GM21447 (cell line): Measurements from ENCODE around the gene XXYLT1.
"Not testable (repeated sequence)": the region's sequence is repeated elsewhere in the genome, so short reads cannot be mapped to it uniquely, and the experiment has no call there.

Experiments used
- ATAC-seq: cut with Tn5 transposase; IDR thresholded peaks from one replicate; pipeline ENCODE4 v1.9.1; 2021; ENCODE audit not compliant: unreplicated experiment

XXYLT1 gene

DNA sequence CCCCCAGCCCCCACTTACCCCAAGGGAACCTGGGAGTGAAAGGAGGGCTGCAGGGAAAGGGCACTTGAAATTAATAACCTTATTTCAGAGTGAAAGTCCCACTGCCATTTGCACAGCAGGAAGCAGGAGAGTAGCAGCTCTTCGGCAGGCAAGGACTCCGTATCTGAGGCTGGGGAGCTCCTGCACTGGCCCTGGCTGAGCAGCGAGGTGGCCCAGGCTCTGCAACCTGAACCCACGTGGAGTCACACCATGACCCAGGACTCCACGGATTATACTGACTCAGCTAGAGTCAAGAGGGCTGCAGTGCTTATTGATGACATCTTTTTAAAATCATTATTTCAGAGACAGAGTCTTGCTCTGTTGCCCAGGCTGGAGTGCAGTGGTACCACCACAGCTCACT is 214.5 kb downstream of the XXYLT1 start:
- no peak for ATAC-seq

DNA sequence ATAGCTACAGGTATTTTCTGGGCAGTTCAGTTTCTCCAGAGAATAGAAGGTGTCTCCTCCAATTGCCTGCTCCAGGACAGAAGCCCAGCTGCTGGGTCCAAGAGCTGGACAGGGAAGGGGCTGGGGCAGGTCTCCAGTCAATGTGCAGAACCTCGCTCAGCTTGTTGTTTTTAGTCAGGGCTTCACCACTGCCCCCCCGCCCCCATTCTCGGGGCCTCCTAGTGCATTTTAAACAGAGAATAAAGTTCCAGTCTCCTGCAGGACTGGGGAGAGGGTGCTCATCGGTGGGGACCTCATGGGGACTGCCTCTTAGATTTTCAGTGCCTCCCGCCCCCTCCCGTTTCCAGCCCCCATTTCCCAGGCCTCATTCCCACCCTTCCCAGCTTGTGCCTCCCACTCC is 216.6 kb downstream of the XXYLT1 start:
- ATAC-seq: no peak

DNA sequence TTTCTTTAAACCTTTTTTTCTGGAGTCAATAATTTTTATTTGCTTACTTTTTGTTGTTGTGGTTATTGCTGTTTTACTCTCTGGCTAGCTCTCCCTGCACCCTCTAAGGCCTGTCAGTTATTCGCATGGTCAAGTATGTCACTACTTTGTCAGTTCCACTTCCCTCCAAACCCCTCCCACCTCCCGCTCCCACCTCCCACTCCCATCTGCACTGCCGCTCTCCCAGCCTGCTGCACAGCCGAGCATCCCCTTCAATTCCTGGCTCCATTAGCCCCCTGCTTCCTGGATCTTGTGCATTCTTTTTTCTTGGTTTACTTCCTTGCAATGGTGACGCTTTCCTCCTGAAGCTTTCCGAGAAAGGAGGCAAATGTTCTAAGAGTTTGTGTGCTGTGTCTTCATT is 218.0 kb downstream of the XXYLT1 start:
- ATAC-seq: no peak

GRCh38 chr3:195050296-195050695 is 220.7 kb downstream of the XXYLT1 start:
- not testable (repeated sequence) for ATAC-seq

GRCh38 chr3:195048059-195048905 is 222.7 kb downstream of the XXYLT1 start:
- ATAC-seq: no peak

GRCh38 chr3:195047536-195047935 is 223.4 kb downstream of the XXYLT1 start:
- ATAC-seq: no peak

DNA sequence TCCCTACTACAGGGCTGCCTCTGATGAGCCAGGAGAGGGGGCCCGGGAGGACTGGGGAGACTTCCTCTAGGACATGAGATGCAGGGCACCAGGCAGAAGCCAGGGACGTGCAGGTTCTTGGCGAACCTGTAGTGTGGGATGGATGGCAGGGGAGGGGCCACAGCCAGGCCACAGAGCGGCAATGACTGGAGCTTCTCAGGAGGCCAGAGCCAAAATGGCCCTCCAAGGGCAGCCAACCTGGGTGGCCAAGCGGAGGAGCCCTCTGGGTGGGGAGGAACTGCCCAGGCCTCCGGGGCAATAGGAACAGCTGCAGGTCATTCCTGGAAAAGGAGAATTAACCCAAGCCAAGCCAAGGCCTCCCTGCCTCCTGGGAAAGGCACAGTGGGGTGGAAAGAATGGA is 224.5 kb downstream of the XXYLT1 start:
- no peak for ATAC-seq

DNA sequence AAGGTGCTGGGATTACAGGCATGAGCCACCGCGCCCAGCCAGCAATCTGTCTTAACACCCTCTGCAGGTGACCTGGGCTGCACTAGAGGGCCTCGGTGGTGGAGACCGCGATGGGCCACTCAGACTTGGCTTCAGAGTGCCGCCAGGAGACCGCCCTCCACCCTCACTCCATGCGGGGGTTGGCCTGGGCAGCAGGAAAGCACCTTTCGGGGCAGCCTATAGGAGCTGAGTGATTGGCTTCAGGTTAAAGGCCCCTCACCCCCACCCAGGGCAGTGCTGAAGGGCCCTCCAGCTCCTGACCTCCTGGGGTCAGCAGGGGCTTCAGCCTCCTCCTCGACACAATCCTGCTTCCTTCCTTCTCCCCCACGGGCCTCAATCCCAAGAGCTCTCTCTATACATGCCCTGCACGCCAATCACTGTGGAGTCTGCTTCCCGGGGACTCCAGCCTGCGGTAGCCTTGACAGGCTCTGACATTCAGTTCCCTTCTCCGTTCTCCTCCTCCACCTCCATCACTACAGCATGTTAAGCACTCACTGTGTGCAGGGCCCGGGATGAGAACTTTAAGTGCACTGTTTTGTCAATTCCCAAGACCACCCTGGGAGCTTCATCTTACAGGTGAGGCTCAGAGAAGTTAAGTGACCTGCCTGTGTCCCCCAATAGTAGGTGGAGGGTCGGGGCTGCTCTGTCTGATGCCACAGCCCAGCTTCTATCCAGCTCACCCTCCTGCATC is 225.3 kb downstream of the XXYLT1 start:
- ATAC-seq: no peak

DNA sequence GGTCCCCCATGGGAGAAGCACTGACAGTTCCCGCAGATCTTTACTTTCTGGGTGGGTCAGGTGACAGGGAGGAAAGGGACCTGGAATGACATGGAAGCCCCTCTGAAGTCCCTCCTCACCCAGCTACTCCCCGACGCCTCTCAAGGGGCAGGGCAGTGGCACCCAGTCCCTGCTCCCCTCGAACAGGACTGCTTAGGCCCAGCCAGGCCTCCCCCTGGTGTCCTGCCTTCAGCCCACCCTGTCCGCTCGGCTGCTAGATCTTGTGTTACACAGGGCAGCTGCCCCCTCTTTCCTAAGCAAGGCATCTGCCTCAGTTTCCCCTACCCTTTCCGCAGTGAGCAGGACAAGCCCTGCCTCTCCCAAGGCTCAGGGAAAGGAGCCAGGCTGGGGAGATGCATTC is 226.5 kb downstream of the XXYLT1 start:
- ATAC-seq: no peak

GRCh38 chr3:195043607-195044339 is 227.2 kb downstream of the XXYLT1 start:
- no peak for ATAC-seq

GRCh38 chr3:195042743-195043606 is 228.0 kb downstream of the XXYLT1 start:
- no peak for ATAC-seq

- no peak for ATAC-seq
These were observed 228.9 kb downstream of the XXYLT1 start for GRCh38 chr3:195041871-195042742.

DNA sequence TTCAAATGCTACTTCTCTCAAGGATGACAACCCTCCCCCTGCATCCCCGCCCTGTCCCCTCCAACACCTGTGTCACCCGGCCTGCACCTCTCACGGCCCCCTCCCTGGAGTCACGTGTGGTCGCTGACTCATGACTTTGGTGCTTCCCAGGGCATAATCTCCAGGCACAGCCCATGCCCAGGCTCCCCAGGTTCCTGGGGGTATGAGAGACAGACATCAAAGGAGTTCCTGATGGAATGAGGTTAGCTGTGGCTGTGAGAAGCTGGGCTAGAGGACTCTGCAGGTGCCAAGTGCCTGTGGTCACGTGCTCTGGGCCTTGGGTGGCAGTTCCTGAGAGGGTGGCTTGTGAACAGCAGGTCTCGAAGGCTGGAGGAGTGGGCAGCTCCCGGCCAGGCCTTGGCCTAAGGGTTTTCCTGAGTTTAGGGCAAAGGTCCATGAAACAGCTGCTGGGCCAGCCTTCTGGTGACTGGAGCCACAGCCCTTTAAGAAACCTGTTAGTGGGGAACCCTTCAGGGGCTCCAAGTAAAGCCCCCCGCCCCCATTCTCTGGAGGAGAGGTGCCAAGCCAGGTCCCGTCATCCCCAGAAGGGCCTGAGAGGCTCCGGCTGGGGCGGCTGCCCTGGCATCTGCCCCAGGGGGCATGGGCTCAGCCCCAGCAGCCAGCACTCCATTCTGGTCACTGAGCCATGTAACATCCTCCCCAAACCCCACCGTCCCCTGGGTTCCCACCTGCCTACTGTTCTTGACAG is 230.0 kb downstream of the XXYLT1 start:
- no peak for ATAC-seq

DNA sequence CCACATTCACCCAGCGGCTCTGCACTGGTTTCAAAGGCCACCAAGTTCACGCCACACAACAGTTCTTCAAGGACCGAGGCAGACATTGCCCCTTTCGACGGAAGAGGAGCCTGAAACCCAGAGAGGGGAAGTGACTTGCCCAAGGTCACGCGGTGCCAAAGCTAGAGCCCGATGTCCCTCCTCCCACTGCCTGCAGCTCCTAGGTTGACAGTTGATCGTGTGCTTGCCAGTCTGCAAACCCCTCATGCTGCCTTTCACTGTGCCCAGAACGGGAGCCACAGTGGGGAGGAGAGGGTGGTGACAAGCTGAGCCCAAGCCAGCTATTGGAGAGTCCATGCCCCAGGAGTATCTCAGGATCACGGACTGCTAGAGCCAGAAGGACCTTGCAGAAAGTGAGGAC is 230.9 kb downstream of the XXYLT1 start:
- no peak for ATAC-seq

DNA sequence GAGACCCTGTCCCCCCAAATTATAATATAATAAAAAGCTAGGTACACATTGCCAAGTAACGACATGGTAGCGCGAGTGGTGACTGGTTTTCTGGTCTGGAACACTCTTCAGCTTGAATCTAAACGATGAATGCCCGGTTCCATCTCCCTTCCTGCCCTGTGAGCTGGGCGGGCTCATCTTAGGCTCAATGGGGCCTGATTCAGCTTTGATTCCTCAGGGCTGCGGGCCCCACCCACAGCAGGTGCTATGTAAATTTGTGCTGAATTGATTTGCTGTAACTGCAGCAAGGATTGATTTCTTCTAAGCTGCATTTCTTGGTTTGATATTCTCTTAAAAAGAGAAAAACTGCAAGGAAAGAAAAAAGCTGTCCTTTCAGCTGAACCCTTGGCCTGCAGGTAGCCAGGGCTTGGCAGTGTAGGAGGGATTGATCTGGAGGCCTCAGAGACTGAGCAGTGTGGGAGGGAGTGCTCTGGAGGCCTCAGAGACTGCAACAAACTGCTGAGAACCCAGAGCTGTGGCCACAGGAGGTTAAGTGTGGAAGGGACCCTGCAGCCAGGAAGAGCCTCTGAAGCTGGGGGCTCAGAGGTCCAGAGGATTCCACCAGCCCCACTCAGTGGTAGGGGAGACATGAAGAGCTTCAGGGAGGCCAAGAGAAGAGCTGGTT is 231.6 kb downstream of the XXYLT1 start:
- ATAC-seq: no peak

DNA sequence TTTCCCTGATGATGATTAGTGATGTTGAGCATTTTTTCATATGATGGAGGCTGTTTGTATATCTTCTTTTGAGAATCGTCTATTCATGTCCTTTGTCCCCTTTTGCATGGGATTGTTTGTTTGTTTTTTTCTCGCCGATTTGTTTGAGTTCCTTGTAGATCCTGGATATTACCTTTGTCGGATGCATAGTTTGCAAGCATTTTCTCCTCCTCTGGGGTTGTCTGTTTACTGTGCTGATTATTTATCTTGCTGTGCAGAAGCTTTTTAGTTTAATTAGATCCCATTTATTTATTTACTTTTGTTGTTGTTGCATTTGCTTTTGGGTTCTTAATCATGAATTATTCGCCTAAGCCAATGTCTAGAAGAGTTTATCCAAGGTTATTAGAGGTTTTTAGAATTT is 232.8 kb downstream of the XXYLT1 start:
- no peak for ATAC-seq

DNA sequence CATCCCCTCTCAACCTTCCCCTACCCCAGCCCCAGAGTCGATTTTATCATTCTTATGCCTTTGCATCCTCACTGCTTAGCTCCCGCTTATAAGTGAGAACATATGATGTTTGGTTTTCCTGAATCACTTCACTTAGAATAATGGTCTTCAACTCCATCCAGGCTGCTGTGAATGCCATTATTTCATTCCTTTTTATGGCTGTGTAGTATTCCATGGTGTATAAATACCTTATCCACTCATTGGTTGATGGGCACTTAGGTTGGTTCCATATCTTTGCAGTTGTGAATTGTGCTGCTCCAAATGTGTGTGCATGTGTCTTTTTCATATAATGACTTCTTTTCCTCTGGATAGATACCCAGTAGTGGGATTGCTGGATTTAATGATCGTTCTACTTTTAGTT is 233.4 kb downstream of the XXYLT1 start:
- ATAC-seq: not testable (repeated sequence)

- ATAC-seq: no peak
These were observed 234.0 kb downstream of the XXYLT1 start for GRCh38 chr3:195036974-195037373.

- ATAC-seq: no peak
These were observed 234.4 kb downstream of the XXYLT1 start for GRCh38 chr3:195036574-195036973.
